HL-60/S4 treated with retinoic acid at 250 ng/mL for 4 days and 3 days (cell line): Measurements from ENCODE around the gene CEP112.
"Not testable (repeated sequence)": the region's sequence is repeated elsewhere in the genome, so short reads cannot be mapped to it uniquely, and the experiment has no call there.

Experiments
- in situ Hi-C: fragments of 300-500 bp; cut with MboI; formaldehyde crosslinking; loops from 2 replicates; pipeline ENCODE4 v1.7.0; 2022; ENCODE audit warnings: low sequenced_read_pairs

The CEP112 gene

DNA sequence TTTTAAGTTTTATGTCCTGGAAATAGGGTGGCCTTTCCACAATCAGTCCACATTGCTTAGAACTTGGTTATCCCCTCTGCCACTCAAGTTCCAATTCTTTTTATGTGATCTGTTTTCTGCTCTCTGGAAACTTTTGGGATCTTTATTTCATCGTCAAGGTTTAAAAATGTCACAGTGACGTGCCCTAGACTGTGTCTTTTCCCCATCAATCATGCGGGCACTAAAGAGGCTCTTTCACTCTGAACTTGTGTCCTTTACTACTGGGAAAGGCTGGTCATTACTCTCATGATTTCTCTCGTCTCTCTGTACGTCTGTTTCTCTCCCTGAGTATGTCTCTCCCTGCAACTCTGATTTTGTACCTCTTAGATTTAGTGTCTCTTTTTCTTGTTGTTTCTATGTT, 440.7 kb downstream of the CEP112 start:
- in situ Hi-C loops = no loop called here

DNA sequence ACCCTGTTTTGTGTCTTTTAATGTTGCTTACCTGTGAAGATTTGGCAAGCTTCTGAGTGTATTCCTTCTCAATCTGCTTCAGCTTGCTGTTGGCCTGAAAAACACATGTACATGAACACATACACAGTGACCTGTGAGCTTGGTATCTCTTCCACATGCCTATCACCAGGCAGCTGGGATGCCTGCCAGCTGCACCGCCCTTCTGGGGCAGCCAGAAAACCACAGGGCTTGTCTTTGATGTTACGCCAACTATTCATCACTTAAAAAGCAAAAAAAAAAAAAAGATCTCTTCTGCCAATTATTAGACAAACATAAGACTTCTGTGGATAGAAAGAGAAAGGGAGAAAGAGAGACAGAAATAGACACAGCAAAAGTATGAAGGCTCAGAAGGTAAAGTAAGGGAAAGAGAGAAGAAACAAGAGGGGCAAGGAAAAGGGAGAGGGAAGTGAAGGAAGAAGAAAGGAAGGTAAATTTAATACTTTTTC, 441.3 kb downstream of the CEP112 start:
- in situ Hi-C loops = no loop called here

DNA sequence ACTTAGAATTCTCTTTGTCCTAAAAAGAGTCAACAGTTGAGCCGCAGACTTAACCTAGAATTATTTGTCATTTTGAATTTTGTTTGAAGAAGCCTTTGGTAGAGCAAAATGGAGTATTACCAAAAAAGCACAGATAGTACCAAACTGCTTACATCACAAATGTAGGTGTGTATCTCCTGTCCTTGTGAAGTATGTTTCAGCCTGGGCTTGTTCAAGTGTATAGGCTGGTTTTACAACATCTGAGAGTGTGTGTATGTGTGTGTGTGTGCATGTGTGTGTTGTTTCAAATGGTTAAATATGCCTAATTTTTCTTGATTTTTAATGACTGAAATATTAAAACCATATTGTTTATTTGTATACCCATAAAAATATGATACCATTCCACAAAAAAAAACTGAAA, 441.8 kb downstream of the CEP112 start:
- in situ Hi-C loops = no loop called here

DNA sequence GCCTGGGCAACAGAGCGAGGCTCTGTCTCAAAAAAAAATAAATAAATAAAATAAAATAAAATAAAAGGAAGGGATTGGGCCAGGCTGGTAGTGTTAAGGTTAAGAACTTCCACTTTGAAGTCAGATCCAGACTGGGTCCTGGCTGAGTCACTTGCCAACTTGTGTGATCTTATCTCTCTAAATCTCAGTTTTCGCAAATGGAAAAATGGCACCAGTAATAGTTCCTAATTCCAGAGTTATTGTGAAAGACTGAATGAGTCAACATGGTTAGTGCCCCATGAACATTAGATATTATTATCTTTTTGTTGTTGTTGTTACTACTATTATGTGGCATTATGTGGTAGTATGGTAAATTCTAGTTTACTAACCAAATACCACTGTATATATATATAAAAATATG, 442.5 kb downstream of the CEP112 start:
- in situ Hi-C loops = no loop called here

DNA sequence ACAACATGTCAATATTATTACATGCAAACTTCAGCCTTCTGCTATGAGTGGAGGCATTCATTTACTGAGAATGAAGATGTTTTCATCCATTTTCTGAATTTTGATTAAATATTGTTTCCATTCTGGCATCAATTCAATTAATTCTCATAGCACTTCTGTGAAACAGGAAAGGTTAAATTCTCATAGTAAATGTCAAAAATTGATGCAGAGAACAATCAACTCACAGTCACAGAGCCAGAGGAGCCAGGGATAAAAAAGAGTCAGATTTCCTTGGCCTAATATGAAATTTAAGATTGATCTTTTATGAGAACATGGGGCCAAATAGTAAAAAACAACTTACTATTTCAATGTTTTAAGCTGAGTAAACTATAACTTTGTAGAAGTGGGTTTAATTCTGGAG, 446.7 kb downstream of the CEP112 start:
- in situ Hi-C loops = no loop called here

DNA sequence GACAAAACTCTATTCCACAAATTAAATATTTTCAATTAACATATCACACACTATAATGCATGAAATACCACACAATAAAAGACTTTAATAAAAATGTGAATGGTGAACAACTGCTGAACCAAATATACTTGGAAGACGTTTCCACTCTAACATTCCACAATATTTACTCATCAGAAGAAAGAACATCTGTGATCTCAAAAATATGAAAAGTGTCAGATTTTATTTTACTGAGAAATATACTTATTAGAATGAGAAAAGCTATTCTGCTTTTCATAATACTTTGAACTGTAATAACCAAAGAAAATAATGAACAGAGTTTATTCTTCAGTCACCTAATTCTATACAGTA, 448.7 kb downstream of the CEP112 start:
- in situ Hi-C loops = no loop called here

DNA sequence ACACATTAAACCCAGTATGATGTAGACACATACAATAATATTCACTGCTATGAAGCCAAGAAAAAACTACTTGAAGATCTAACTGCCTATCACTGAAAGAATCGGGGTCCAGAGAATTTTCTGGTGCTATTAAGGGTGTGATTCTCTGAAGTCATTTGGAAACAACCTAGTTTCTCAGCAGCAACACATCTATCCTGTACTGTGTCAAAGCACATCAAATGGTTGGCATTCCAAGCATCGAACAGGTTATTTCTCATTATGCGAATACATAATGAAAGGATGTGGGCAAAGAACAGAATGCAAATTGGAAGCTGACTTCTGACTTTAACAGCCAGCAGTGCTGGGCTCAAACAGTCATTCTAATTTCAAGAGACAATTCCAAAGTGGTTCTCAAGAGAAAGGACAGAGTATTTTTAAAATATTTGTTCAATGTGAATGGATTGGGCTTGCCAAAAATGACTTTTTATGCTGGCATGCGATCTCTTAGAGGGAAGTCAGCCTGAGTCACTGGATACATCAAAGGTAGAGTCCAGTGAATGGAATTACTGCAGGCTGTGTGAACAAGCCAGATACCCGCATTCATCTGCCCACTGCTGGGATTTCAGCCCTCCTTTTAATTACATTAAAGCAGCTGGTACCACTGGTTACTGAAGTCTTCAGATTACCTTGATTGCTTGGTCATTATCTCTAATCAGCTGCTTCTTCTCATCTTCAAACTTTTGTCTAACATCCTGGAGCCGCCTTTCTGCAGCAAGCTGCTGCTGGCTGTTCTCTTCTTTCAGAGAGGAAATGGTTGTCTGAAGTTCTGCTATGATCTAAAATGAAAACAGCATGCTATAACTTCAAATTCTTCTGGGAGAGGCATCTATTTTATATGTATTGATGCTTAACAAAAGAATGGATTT, 449.3 kb downstream of the CEP112 start:
- in situ Hi-C loops = no loop called here

DNA sequence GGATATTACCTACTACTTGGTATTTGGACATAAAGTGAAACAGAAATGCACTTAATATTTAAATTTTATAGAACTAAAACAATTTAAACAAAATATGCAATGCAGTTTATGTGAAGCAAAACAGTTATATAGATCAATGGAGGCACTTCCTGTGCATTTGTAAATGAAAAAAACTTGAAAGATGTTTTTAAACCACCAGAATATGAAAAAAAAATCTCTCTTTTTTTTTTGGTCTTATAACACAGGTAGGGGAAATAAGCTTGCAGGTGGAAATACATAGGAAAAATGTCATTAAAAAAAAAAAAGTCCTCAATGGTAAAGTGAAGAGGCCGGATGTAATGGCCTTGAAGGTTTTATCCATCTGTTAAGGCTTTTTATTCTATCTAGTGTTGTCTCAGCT, 450.2 kb downstream of the CEP112 start:
- in situ Hi-C loops = no loop called here

DNA sequence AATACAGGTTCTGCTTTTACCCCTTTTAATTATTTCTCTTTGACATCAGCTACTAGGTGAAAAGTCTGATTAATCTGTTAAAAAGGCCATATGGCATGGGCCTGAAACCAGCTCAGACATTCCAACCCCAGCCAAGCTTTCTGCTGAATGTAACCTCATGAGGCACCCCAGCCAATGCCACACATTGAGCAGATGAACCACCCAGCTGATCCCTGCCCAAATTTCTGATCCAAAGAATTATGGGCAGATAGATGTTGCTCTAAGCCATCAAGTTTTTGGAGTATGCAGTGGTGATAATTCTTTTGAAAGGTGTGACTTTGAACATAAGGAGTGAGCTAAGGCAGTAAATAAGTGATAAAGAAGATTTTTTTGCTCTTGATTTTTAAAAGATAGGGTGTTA, 452.9 kb downstream of the CEP112 start:
- in situ Hi-C loops = no loop called here

- in situ Hi-C loops = no loop called here
Measured at GRCh38 chr17:65737451-65737850, 454.5 kb downstream of the CEP112 start.

- in situ Hi-C loops = no loop called here
Measured at GRCh38 chr17:65733314-65733713, 458.6 kb downstream of the CEP112 start.

DNA sequence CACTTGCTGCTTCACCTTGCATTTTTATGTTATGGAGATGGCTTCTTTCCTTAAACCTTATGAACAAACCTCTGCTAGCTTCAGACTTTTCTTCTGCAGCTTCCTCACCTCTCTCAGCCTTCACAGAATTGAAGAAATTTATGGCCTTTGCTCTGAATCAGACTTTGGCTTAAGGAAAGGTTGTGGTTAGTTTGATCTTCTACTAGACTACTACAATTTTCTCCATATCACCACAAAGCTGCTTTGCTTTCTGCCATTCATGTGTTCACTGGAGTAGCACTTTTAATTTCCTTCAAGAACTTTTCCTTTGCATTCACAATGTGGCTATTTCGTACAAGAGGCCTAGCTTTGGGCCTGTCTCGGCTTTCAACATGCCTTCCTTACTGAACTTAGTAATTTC, 459.3 kb downstream of the CEP112 start:
- in situ Hi-C loops = not testable (repeated sequence)

- in situ Hi-C loops = no loop called here
Measured at GRCh38 chr17:65730711-65731169, 461.2 kb downstream of the CEP112 start.

GRCh38 chr17:65729207-65729606, 462.7 kb downstream of the CEP112 start:
- in situ Hi-C loops = no loop called here

DNA sequence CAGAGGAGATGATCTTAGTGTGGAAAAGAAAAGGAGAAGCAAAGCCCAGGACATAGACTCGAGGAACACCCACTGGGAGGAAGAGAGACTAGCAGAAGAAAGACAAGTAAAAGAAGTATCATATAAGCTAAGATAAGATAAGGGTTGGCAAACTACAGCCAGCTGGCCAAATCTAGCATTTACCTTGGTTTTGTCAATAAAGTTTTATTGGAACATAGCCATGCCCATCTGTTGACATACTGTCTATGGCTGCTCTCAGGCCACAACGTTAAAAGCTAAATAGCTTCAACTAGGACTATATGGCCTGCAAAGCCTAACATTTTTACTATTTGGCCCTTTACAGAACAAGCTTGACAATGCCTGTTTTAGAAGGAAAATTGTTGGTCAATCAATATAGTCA, 464.1 kb downstream of the CEP112 start:
- in situ Hi-C loops = no loop called here

GRCh38 chr17:65727246-65727645, 464.7 kb downstream of the CEP112 start:
- in situ Hi-C loops = no loop called here

DNA sequence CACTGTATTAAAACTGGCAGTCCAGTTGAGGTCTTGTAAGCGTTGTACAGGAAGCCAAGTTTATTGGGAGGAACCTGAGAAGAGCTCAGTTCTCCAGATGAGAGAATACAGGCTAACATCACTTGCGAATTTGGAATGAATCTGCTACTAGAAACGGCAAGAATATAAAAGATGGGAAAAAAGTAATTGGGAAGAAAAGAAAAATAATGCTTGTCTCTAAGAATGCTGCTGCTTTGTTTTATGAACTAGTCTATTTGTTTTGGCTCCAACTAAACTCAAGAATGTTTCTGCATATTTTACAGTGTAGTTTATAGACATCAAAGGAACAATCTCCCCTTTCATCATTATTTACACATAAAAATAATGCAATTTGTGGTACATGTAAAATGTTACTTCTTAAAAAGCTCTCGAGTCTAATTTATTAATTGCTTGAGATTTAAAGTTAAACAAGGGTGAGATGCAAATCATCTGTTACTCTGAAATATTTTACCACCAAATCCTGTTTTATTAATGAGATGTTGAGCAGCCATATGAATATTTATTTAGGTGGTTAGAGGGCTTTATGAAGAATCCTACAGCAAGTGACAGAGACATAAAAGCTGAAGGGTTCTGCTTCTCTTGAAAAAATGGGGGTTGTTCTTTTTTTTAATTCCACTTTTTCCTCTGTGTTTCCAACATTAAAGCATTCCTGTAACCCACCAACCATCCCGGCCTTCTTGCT, 468.3 kb downstream of the CEP112 start:
- in situ Hi-C loops = no loop called here

DNA sequence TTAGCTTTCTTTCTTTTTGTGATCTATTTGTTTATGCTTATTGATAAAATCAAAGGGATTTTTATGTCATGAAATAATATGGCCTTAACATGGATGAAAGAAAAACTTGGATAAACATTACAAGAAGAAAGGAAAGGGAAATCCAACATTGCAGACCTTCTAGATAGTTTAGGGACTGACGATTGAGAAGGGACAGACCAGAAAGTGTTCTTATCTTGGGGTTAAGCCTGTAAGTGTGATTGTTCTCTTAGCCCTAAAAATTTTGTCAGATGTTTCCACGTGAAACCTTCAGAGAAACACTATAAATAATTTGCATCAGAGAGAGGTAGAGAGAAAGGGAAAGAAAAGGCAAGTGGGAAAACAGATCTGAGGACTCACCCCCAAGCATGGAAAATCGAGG, 473.3 kb downstream of the CEP112 start:
- in situ Hi-C loops = no loop called here

- in situ Hi-C loops = no loop called here
Measured at GRCh38 chr17:65712383-65713267, 479.3 kb downstream of the CEP112 start.

GRCh38 chr17:65711671-65712276, 480.2 kb downstream of the CEP112 start:
- in situ Hi-C loops = no loop called here

DNA sequence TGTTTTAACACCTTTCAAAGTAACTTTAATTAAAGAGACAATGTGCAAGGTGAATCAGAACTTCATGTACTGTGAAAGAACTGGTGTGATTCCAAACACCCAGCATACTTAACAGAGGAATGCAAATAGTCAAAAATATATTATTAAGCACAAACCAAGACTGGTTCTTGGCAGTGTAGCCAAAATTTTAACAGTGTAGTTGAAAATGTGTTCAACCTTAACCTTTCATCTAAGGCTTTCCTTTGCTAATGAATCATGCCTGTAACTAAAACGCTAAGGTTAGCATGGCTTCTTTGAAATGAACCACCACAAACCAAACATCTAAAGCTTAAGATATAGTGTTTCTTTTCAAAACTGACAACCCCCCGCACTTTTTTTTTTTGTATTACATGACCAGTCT, 484.2 kb downstream of the CEP112 start:
- in situ Hi-C loops = no loop called here
